ENCODE results near the gene CCDC68.

Gene CCDC68

GRCh38 chr18:54981076-54981475, 21.8 kb upstream of the CCDC68 start:
- peaks cover 3% of the 10 kb centered on the region; the same call in 1 of the 2 replicates for H3K4me1 ChIP-seq (ENCODE audit: control insufficient read depth, insufficient read depth, low read length)
- CTCF ChIA-PET: interaction anchor here (0.7 kb wide), 1 partner anchor 448 kb away, joined by 4 read pairs; no protein-coding TSS in a partner anchor
- TF ChIP-seq KLF17 (tag by site-specific recombination; IDR thresholded peaks at IDR 0.05) (no peak), AEBP2 (tag by site-specific recombination; IDR thresholded peaks at IDR 0.05; ENCODE audit: borderline replicate concordance) (no peak), ZNF670 (tag by site-specific recombination; IDR thresholded peaks at IDR 0.05; ENCODE audit: low read depth) (no peak), KLF7 (tag by site-specific recombination; IDR thresholded peaks at IDR 0.05; ENCODE audit: borderline replicate concordance) (no peak), ZNF214 (tag by site-specific recombination; IDR thresholded peaks at IDR 0.05; ENCODE audit: borderline replicate concordance) (no peak), YY1 (tag by site-specific recombination; IDR thresholded peaks at IDR 0.05) (no peak), TCF7L2 (IDR thresholded peaks at IDR 0.05; ENCODE audit: borderline replicate concordance, low read depth, low read length) (no peak), ZNF239 (tag by site-specific recombination; IDR thresholded peaks at IDR 0.05) (no peak), ZNF529 (tag by site-specific recombination; IDR thresholded peaks at IDR 0.05; ENCODE audit: insufficient replicate concordance) (no peak), ZNF37A (tag by site-specific recombination; IDR thresholded peaks at IDR 0.05) (no peak), ZNF777 (tag by site-specific recombination; IDR thresholded peaks at IDR 0.05; ENCODE audit: borderline replicate concordance) (no peak), ZNF350 (tag by site-specific recombination; IDR thresholded peaks at IDR 0.05) (no peak), HOXD13 (CRISPR knock-in tag; IDR thresholded peaks at IDR 0.05; ENCODE audit: borderline replicate concordance) (no peak), SCRT1 (tag by site-specific recombination; IDR thresholded peaks at IDR 0.05; ENCODE audit: borderline replicate concordance) (no peak)
- no peak overlapping the region for H3K4me3 ChIP-seq (ENCODE audit: low read depth, low read length)
- H3K27ac ChIP-seq (ENCODE audit: extremely low read depth, low read depth, low read length): no peak overlapping the region
- H3K9me3 ChIP-seq (ENCODE audit: control insufficient read depth, insufficient read depth, low read depth, low read length): no peaks in the 10 kb centered on the region
- POLR2A ChIA-PET: no interaction called here
- no peaks in the 10 kb centered on the region for H3K36me3 ChIP-seq (ENCODE audit: control insufficient read depth in 2 of 2, insufficient read depth in 1 of 2, low read length in 2 of 2)

- no peaks in the 10 kb centered on the region for H3K4me1 ChIP-seq (ENCODE audit: control insufficient read depth, insufficient read depth, low read length)
- H3K36me3 ChIP-seq (ENCODE audit: control insufficient read depth in 2 of 2, insufficient read depth in 1 of 2, low read length in 2 of 2): no peaks in the 10 kb centered on the region
- no peak overlapping the region for H3K27ac ChIP-seq (ENCODE audit: extremely low read depth, low read depth, low read length)
- POLR2A ChIA-PET: no interaction called here
- no peak overlapping the region for H3K4me3 ChIP-seq (ENCODE audit: low read depth, low read length)
- no peak for TF ChIP-seq ZNF530 (tag by site-specific recombination; IDR thresholded peaks at IDR 0.05; ENCODE audit: low read depth)
- TF ChIP-seq ZNF132 (tag by site-specific recombination; IDR thresholded peaks at IDR 0.05; ENCODE audit: borderline replicate concordance): no peak
- H3K9me3 ChIP-seq (ENCODE audit: control insufficient read depth, insufficient read depth, low read depth, low read length): no peaks in the 10 kb centered on the region; the same call in 1 of the 2 replicates
- CTCF ChIA-PET: interaction anchor here (0.6 to 2.9 kb wide), 2 partner anchors 8 to 226 kb away, joined by 3 to 23 read pairs; no protein-coding TSS in a partner anchor
These were observed 16.3 kb upstream of the CCDC68 start for GRCh38 chr18:54975598-54975997.

GRCh38 chr18:54973046-54973445, 13.8 kb upstream of the CCDC68 start:
- Histone ChIP-seq H3K4me1 (ENCODE audit: control insufficient read depth, insufficient read depth, low read length) (no peaks in the 10 kb centered on the region), H3K36me3 (ENCODE audit: control insufficient read depth in 2 of 2, insufficient read depth in 1 of 2, low read length in 2 of 2) (no peaks in the 10 kb centered on the region), H3K9me3 (ENCODE audit: control insufficient read depth, insufficient read depth, low read depth, low read length) (no peaks in the 10 kb centered on the region; the same call in 1 of the 2 replicates), H3K4me3 (ENCODE audit: low read depth, low read length) (no peak overlapping the region), H3K27ac (ENCODE audit: extremely low read depth, low read depth, low read length) (no peak overlapping the region)
- ChIA-PET POLR2A (no interaction called here), CTCF (interaction anchor here (0.6 to 2.9 kb wide), 3 partner anchors 10 to 245 kb away, joined by 3 to 23 read pairs (median 3); no protein-coding TSS in a partner anchor)
- no peak for TF ChIP-seq GFI1B (tag by site-specific recombination; IDR thresholded peaks at IDR 0.05)
- no peak for TF ChIP-seq ZNF558 (tag by site-specific recombination; IDR thresholded peaks at IDR 0.05)
- TF ChIP-seq ZNF311 (tag by site-specific recombination; IDR thresholded peaks at IDR 0.05; ENCODE audit: borderline replicate concordance): no peak
- TF ChIP-seq ZBTB44 (tag by site-specific recombination; IDR thresholded peaks at IDR 0.05): no peak
- TF ChIP-seq ZNF629 (tag by site-specific recombination; IDR thresholded peaks at IDR 0.05): no peak

Data from HEK293 (cell line).